AG10803 (cell line): ENCODE data around the gene GABRB2.

Experiments
- DNase-seq: peaks from one replicate; pipeline ENCODE4 v3.0.0; 2010; ENCODE audit warnings: low read depth
- H3K4me3 ChIP-seq: 2 replicates; pipeline ENCODE4 v1.5.1; 2011; ENCODE audit warnings: mild to moderate bottlenecking, low read length, control low read depth
- CTCF ChIP-seq: conservative IDR thresholded peaks from 2 replicates; pipeline ENCODE4 v1.5.1; 2011; ENCODE audit warnings: mild to moderate bottlenecking, low read length, control low read depth, inconsistent platforms

The GABRB2 gene

GRCh38 chr5:161397448-161397847 is 149.1 kb downstream of the GABRB2 start:
- no peak for TF ChIP-seq CTCF
- no peak for DNase-seq
- H3K4me3 ChIP-seq = no peak overlapping the region

GRCh38 chr5:161396171-161396570 is 150.4 kb downstream of the GABRB2 start:
- no peak for DNase-seq
- H3K4me3 ChIP-seq = no peak overlapping the region
- no peak for TF ChIP-seq CTCF

- TF ChIP-seq CTCF = no peak
- H3K4me3 ChIP-seq = no peak overlapping the region
- DNase-seq = no peak
Measured at GRCh38 chr5:161391724-161392123, 154.8 kb downstream of the GABRB2 start.

- no peak overlapping the region for H3K4me3 ChIP-seq
- TF ChIP-seq CTCF = no peak
- no peak for DNase-seq
Measured at GRCh38 chr5:161391016-161391415, 155.5 kb downstream of the GABRB2 start.

- no peak for TF ChIP-seq CTCF
- no peak overlapping the region for H3K4me3 ChIP-seq
- no peak for DNase-seq
Measured at GRCh38 chr5:161387121-161387520, 159.4 kb downstream of the GABRB2 start.

GRCh38 chr5:161385027-161385426 is 161.5 kb downstream of the GABRB2 start:
- DNase-seq = no peak

GRCh38 chr5:161382685-161383084 is 163.8 kb downstream of the GABRB2 start:
- H3K4me3 ChIP-seq = no peak overlapping the region
- TF ChIP-seq CTCF = no peak
- DNase-seq = no peak

More at GRCh38 chr5:161385027-161385426, 161.5 kb downstream of the GABRB2 start:
- no peak overlapping the region for H3K4me3 ChIP-seq
- no peak for TF ChIP-seq CTCF
